ENCODE measurements around the gene DDX1. TPM values are rescaled to one million over a fixed set of nuclear protein-coding genes. Genes with fewer than 3 reads are reported as not detected.

Gene DDX1
- total and polyA plus RNA-seq, 9 donors = 36.5 to 80.1 (median 67.4) TPM

- TF ChIP-seq POLR2A (IDR thresholded peaks at IDR 0.05) = no peak
- TF ChIP-seq CTCF (IDR thresholded peaks at IDR 0.05) = no peak
- TF ChIP-seq EP300 (IDR thresholded peaks at IDR 0.05) = no peak
- WGBS, 3 donors = 93 to 94% (median 93%) methylated on average over 31 of the region's 31 CpGs
- no peaks in the 10 kb centered on the region for H3K27me3 ChIP-seq
- DNase-seq = no peak
- H3K4me1 ChIP-seq (ENCODE audit: insufficient read depth) = no peaks in the 10 kb centered on the region
- no peak overlapping the region for H3K27ac ChIP-seq
- H3K9me3 ChIP-seq = no peaks in the 10 kb centered on the region
- no peaks in the 10 kb centered on the region for H3K36me3 ChIP-seq
- intact Hi-C loops (cut with DNase I) = loop anchor here in 1 of 4 donors (10.0 kb wide), 1 partner anchor 621 kb away; no protein-coding TSS in a partner anchor
- H3K4me3 ChIP-seq = no peak overlapping the region
Measured at GRCh38 chr2:15653806-15654726, 62.4 kb downstream of the DDX1 start.

- 95 to 97% (median 96%) methylated on average over 9 of the region's 9 CpGs for WGBS, 3 donors
- no peaks in the 10 kb centered on the region for H3K4me1 ChIP-seq (ENCODE audit: insufficient read depth)
- no peak overlapping the region for H3K4me3 ChIP-seq
- no peaks in the 10 kb centered on the region for H3K27me3 ChIP-seq
- no peaks in the 10 kb centered on the region for H3K9me3 ChIP-seq
- intact Hi-C loops (cut with DNase I) = loop anchor here in 1 of 4 donors (10.0 kb wide), 1 partner anchor 620 kb away; no protein-coding TSS in a partner anchor
- no peaks in the 10 kb centered on the region for H3K36me3 ChIP-seq
- TF ChIP-seq EP300 (IDR thresholded peaks at IDR 0.05) (no peak), POLR2A (IDR thresholded peaks at IDR 0.05) (no peak), CTCF (IDR thresholded peaks at IDR 0.05) (no peak)
- H3K27ac ChIP-seq = no peak overlapping the region
- DNase-seq = no peak
Measured at GRCh38 chr2:15654727-15655073, 63.0 kb downstream of the DDX1 start.

- Histone ChIP-seq H3K27ac (no peak overlapping the region), H3K27me3 (no peaks in the 10 kb centered on the region), H3K4me1 (ENCODE audit: insufficient read depth) (no peaks in the 10 kb centered on the region), H3K36me3 (no peaks in the 10 kb centered on the region), H3K4me3 (no peak overlapping the region), H3K9me3 (no peaks in the 10 kb centered on the region)
- intact Hi-C loops (cut with DNase I) = loop anchor here in 1 of 4 donors (10.0 kb wide), 1 partner anchor 619 kb away; no protein-coding TSS in a partner anchor
- no peak for DNase-seq
- WGBS, 3 donors = 95 to 97% (median 96%) methylated on average over 7 of the region's 7 CpGs
- TF ChIP-seq CTCF (IDR thresholded peaks at IDR 0.05) = no peak
- no peak for TF ChIP-seq EP300 (IDR thresholded peaks at IDR 0.05)
- TF ChIP-seq POLR2A (IDR thresholded peaks at IDR 0.05) = no peak
Measured at GRCh38 chr2:15655123-15655887, 63.6 kb downstream of the DDX1 start.

GRCh38 chr2:15656090-15656489 is 64.4 kb downstream of the DDX1 start:
- H3K4me3 ChIP-seq = no peak overlapping the region
- H3K36me3 ChIP-seq = no peaks in the 10 kb centered on the region
- intact Hi-C loops (cut with DNase I) = loop anchor here in 1 of 4 donors (10.0 kb wide), 1 partner anchor 619 kb away; no protein-coding TSS in a partner anchor
- TF ChIP-seq CTCF (IDR thresholded peaks at IDR 0.05) = no peak
- TF ChIP-seq EP300 (IDR thresholded peaks at IDR 0.05) = no peak
- TF ChIP-seq POLR2A (IDR thresholded peaks at IDR 0.05) = no peak
- H3K27me3 ChIP-seq = no peaks in the 10 kb centered on the region
- 96 to 97% (median 97%) methylated on average over 8 of the region's 8 CpGs for whole genome bisulfite sequencing, 3 donors
- H3K27ac ChIP-seq = no peak overlapping the region
- no peaks in the 10 kb centered on the region for H3K9me3 ChIP-seq
- DNase-seq = no peak
- H3K4me1 ChIP-seq (ENCODE audit: insufficient read depth) = no peaks in the 10 kb centered on the region

Measured in ovary (tissue), 9 donors.